ENCODE measurements around the gene TRIM29.
A peak's percentile ranks its signal among the peaks of the same experiment; 100 is the strongest.
"Not testable (repeated sequence)": the region's sequence is repeated elsewhere in the genome, so short reads cannot be mapped to it uniquely, and the experiment has no call there.

The TRIM29 gene, protein sequence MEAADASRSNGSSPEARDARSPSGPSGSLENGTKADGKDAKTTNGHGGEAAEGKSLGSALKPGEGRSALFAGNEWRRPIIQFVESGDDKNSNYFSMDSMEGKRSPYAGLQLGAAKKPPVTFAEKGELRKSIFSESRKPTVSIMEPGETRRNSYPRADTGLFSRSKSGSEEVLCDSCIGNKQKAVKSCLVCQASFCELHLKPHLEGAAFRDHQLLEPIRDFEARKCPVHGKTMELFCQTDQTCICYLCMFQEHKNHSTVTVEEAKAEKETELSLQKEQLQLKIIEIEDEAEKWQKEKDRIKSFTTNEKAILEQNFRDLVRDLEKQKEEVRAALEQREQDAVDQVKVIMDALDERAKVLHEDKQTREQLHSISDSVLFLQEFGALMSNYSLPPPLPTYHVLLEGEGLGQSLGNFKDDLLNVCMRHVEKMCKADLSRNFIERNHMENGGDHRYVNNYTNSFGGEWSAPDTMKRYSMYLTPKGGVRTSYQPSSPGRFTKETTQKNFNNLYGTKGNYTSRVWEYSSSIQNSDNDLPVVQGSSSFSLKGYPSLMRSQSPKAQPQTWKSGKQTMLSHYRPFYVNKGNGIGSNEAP

DNA sequence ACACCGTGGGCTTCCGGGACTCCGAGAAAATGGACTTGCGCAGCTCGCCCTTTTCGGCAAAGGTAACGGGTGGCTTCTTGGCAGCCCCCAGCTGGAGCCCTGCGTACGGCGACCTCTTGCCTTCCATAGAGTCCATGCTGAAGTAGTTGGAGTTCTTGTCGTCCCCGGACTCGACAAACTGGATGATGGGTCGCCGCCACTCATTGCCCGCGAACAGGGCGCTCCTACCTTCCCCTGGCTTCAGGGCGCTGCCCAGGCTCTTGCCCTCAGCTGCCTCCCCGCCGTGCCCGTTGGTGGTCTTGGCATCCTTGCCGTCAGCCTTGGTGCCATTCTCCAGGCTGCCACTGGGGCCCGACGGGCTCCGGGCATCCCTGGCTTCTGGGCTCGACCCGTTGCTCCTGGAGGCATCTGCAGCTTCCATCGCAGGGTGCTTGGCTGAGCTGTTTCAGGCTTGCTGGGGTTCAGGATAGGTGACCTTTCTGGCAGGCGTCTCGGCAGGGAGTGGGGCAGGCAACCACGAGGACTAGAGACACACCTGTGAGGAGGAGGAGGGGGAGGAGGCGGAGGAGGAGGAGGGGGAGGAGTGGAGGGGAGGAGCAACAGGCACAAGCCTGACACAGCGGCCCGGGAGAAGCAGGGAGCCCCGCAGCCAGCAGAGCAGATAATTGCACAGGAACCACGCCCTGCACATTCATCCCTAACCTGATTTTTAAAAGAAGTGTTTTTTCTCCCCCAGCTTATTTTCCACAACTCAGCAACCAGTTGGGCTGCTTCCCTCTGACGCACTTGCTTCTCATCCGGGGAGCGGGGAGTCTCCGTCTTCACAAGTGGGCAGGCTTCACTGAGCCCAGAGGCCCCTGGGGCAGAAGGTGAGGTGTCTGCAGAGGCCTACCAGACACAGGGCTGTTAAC lies at the start of gene TRIM29:
TSS of gene TRIM29 (minus strand) at position 503 of the 911 bp plus-strand sequence. CDS start at position 421, 82 bp downstream.
- FAIRE-seq = no peak

DNA sequence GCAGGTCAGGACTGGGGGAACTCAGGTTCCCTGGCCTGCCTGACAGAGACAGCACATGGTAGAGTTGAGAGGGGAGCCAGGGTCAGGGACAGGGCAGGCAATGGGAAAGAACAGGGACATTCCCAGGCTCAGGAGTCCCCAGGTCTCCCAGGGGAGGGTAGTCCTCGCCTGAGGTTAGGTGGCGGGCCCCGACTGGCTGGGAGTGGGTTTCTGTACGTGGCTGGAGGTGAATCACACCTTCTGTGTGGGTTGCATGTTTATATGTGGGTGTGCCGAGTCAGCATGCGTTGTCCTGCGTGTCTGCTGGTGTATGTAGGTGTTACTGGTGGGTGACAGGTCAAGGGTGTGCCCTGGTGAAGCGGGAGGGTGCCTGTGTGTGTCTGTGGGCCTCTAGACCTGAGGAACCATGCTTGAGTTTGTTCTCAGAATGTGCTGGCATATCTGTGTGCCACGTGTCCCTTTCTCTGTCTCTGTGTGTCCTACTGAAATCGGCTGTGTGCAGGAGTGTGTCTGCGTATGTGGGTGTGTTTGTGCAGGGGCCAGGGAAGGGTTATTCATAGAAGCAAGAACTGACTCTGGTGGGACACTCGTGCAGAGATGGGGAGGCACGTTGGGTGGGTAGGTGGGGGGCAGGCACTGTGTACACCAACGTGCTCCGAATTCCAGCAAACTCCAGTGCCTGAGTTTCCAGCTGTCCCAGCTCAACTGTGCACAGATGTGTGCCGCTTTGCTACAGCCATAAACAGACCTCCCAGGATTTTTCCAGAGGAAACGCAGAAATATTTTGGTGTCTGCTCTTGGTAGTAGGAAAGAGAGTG lies 49.1 kb upstream of the TRIM29 start:
- DNase-seq (ENCODE audit: low spot score) = no peak
- no peak for FAIRE-seq

More for the DNA sequence above, at the start of gene TRIM29:
- no peak for DNase-seq (ENCODE audit: low spot score)

DNA sequence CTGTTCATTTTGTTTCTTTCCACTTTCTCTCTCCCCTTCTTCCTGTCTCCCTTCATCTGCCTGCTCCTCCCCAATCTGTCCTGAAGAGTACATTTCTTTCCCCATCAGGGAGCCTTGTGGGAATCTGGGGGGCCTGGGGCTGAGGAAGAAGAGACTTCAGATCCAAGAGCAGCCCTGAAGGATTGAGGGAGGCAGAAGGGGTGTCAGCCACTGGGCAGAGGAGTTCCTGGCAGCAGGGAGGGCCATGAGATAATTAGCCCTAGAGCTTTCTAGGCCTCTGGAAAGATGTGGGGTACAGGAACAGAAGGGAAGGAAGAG lies 48.5 kb upstream of the TRIM29 start:
- DNase-seq (ENCODE audit: low spot score) (no peak), FAIRE-seq (no peak)

DNA sequence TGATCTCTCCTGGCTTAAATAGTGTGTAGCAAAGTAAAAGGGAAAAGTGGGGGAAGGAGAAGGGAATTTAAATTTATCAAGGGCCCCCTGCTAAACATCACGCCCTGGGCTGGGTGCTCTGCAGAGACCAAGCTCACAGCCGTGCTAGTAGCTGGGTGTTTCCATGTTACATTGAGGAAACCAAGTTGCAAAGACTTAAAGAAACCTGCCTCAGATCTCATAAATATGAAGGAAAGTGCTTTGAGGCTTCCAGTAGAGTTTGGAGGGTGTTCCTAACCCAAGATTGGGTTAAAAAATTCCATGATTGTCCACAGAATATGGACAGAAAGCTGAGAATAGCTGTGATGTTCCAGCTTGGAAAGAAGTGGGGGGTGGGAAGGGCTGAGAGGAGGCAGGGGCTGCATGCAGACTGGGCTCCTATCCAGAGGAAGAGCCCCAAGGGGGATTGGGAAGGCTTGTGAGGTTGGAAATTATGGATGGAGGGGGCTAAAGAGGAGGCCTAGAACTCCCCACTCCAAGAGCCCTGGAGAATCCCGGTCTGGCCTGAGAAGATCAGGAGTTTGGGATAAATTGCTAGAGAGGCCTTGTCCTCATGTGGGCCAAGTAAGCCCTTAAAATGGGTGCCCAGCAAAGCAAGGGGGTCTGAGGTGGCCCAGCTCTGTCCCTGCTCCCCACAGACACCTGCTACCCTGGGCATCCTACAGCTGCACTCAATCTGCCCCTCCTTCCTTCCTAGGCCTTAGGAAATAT lies 48.0 kb upstream of the TRIM29 start:
- no peak for DNase-seq (ENCODE audit: low spot score)
- no peak for FAIRE-seq

DNA sequence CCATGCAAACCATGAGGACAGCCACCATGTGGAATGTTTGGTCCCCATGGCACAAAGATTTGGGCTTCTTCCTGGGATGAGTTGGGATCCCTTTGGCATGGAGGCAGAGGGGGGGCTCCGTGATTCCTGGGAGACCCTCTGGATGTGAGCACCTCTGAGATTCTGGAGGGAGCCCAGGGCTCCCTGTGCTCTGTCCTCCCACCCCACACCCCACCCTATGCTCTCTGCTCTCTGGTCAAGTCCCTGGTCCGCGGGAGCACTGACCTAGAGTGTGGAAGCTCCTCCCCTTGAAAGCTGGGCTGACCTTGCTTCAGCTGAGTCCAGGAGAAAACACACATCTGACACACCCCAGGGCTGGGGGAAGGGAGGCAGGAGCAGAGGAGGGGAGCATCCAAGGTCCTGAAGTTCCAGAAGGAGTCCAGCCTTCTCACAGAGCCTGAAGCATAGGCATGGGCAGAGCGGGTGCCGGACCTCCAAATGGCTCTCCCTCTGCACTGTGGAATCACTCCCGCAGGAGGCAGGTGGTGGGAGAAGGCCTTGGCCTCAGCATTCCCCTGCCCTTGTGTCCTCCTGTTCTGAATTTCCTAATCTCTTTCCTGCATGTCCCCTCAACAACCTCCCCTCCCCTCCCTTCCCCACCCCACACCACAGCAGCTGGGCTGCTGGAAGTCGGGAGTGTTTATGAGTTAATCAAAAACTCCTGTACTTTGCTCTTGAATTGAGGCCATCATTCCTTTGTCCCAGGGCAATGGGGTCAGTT lies 47.2 kb upstream of the TRIM29 start:
- FAIRE-seq = no peak
- no peak for DNase-seq (ENCODE audit: low spot score)

DNA sequence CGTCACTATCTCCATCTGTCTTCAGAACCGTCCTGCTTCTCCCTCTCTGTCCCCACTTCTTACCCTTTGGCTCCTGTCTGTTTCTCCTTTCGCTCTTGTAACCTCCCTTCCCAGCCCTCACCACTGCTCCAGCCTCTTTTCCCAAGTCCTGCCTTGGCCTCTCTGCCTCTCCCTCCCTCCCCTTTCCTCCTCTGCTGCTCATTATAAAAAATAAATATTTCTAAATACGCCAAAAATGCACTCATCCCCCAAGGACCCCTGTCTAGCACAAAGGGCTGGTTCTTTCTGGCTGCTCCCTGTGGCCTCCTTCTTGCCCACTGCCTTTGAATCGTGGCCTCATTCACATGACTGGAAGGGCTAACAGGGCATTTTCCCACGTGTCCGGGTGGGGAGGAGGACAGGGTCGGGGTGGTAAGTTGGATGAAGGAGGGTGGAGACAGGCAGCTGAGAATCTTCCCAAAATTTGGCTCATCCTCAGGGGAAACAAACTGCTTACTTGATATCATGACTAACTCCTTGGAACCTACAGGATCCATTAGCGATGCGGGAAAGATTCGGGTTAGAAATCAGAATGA lies 46.5 kb upstream of the TRIM29 start:
- no peak for FAIRE-seq

DNA sequence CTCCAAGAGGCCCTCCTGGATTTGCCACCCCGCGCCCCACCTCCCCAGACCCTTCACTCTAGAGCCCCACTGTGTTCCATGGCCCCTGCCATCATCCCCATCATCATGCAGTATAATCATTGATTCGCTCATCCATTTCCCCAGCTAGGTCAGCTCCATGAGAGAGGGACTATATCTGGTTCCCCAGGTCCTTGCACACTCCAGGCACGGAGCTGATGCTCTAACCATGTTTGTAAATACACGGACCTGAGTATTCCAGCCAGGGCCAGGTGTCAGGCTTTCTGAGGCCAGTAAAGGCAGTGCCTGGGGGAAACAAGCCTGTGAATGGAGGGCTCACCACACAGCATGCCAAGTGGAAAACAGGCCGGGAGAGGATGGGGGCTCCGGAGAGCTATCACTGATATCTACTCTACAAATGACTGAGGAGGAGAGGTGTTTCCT lies 45.8 kb upstream of the TRIM29 start:
- FAIRE-seq (no peak), DNase-seq (ENCODE audit: low spot score) (no peak)

More for the DNA sequence above, 46.5 kb upstream of the TRIM29 start:
- DNase-seq (ENCODE audit: low spot score) = no peak

DNA sequence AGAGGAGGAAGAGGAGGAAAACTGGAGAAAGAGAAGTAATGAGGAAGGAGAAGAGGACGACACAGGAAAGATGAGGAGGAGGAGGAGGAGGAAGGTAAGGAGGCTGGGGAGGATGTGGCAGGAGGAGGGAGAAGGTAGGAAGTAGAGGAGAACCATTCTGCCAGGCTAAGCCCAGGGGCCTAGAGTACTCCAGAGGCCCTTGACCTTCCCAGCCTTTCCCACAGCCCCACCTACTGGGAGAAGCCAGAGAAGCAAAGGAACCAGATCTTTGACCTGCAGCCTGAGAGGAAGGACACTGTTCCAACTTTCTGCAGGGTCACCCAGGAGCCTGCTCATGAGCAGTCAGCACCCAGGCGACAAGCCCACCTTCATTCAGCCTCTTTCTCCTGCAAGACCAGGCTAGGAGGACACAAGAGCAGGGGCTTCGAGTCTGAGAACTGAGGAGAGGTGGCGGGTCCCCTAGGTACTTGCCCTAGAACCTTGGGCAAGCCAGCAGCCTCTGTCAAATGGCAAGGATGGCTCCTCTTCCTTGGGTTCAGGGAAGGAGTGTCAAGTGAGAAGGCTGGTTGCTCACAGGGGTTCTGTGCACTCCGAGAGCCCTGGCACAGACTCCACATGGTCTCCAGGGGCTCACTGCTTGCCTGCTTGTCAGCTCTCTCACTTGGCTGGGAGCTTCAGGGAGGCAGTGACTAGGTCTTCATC lies 45.0 kb upstream of the TRIM29 start:
- DNase-seq (ENCODE audit: low spot score) = peak; percentile 20
- FAIRE-seq = no peak

DNA sequence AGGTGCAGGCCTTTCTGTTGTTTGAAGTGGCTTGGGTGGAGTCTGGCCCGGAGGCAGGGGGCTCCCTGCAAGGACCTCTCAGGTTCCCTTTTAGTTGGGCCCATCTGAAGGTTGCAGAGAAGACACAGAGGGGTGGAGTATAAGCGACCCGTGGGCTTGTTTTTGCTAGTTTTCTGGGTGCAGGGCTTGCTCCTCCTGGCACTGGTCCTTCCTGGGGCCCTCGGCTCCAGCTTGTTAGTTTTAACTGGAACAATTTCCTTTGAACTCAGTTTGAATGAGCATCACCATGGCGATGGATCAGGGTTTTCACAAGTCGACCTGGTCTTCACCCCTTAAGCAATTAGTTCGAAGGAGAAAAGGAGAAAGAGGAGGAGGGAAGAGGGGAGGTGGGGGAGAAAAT lies 44.5 kb upstream of the TRIM29 start:
- no peak for FAIRE-seq
- DNase-seq (ENCODE audit: low spot score) = no peak

DNA sequence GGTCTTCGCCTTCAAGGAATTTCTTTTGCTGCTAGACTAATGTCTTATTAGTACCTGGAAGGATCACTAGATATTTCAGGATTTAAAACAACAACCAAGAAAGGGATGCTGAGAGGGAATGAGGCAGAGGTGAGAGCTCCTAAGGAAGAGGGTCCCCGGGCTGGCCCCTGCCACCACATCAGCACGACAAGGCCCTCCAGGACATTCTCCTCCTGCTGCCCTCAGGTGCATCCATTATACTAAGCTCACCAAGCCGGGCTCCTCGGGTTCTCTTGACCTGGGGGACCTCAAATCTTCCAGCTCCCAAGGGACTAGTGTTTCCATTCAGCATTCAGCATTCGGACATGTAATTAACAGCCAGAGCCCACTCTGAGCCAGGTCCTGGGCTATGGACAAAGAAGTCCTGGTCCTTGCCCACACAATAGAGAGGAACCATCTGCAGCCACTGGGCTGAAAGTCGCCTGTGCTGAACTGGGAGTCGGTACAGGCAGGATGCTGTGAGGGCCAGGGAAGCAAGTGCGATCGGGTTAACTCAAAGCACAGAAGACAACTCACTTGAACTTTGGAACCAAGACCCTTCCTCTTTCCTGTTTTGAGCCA lies 43.6 kb upstream of the TRIM29 start:
- no peak for DNase-seq (ENCODE audit: low spot score)
- no peak for FAIRE-seq

DNA sequence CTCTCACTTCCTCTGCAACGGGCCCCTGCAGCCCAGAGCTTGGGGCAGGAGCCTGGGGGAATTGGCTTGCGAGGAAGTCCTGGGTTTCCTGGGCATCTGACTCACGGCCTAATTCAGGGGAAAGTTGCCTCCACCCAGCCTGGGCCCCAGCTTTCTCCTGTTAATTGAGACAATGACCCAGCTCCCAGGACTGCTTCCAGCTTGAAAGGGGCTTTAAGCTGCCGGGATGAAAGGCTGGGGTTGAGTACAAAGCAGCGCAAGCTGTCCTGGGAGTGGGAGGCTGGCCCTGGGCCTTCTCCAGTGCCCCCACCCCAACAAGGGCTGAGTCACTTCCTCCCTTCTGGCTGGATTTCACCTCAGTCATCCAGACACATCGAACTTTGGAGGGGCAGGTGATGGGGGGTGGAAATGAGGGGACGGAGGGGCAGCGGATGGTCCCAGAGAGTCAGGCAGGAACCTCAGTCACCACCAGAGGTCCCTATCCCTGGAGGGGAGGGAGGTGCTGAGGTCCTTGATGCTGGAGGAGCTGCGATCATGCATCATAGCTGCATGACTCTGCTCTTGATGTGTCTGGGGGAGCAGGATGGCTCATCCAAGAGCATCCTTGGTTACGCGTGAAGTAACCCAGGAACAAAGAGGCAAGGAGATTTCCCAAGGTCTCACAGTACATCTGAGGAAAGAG lies 42.8 kb upstream of the TRIM29 start:
- no peak for FAIRE-seq
- peak; percentile 18 for DNase-seq (ENCODE audit: low spot score)

DNA sequence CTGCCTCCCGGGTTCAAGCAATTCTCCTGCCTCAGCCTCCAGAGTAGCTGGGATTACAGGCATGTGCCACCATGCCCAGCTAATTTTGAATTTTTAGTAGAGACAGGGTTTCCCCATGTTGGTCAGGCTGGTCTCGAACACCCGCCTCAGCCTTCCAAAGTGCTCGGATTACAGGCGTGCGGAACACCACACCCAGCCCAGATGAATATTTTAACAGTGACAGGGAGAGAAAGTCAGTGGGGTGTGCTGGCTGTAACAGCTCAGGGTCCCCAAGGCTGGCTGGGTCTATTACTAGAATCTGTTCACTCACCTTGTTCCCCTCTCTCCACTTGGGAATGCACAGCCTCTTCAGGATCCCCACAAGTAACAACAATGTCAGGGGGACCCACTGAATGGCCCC lies 42.1 kb upstream of the TRIM29 start:
- FAIRE-seq; DNase-seq (ENCODE audit: low spot score): not testable (repeated sequence)

DNA sequence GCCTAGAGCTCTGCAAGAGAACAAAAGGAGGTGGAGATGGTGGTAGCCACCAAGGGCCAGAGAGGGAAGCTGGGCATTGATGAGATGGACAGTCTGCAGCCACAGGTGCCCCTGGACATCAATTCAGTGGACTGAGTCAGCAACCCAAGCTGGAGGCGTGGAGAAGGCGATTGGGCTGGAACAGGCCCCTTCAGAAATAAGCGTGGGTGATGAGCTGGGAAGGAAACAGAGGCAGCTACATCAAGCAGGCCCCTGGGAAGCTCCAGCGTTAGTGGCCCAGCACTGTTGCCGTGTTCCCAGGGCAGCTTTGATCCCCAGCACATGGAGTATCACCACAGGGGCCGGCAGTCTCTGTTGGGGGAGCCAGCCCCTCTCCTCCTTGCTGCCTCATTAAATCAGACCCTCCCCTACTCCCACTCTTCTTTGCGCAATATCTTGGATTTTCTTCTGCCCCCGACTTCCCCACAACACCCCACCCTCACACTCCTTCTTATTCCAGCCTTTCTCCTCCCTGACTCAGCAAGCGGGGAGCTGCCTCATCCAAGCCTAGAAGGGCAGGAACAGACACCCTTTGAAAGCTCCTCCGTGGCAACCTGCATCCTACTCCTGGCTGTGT lies 41.3 kb upstream of the TRIM29 start:
- DNase-seq (ENCODE audit: low spot score) (no peak), FAIRE-seq (no peak)

DNA sequence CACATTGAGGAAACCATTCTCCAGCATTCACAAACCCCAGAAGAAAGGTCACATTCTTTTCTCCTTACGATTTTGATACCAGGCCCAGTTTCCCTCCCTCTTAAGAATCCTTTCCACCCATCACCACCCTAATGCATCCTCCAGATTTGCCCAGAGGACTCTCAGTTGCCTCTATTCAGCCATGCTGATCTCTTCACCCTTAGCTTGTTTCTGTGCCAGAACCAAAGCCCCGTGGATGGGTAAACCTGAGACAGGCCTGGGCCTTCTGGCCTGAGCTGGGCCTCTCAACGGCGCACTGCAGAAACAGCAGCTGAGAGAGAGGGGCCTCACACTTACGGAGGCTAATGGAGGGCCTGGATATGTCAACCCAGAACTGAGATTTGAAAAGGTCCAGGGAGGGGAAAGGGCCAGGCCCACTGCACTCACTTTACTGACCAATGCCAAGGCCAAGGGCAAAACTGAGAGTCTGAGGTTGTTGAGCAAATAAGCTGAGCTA lies 40.7 kb upstream of the TRIM29 start:
- FAIRE-seq = no peak
- no peak for DNase-seq (ENCODE audit: low spot score)

DNA sequence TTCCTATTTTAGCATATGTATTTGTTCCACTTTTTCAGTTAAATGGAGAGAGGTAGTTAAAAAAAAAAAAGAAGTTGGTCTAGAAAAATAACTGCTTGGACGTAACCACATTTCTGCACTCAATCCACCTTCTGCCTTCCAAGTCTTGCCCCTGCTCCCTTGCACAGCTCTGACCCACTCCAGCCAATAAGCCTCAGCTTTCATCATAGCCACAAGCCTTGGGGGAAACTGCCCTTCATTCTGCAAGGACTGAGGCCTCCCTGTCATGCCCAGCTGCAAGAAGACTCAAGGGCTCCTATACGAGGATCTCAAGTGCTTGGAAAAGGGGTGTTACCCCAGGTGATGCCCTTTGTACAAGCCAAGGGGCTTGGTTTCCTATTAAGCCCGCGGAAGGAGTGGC lies 37.0 kb upstream of the TRIM29 start:
- DNase-seq (ENCODE audit: low spot score) (no peak), FAIRE-seq (no peak)

DNA sequence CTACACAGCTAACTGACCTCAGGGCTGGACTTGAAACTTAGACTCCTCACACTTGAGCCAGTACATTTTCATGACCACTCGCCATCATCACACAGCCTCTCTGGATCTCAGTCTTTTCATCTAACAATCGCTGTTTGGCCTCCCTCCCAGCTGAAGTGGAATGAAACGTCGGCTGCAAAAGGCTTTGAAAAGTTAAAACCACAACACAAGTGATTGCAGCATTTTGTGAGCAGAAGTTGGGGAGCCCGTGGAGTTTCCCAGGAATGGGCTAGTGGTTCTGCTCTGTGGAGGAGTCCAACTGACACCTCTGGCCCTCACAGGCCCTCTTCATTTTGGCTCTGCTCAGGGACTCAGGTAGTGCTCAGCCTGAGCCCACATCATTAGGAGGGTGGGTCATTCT lies 35.9 kb upstream of the TRIM29 start:
- DNase-seq (ENCODE audit: low spot score) = no peak
- FAIRE-seq = no peak
